ENCODE results near the gene CSF2RB.

CSF2RB gene

GRCh38 chr22:36870250-36870649 is 43.2 kb upstream of the CSF2RB start:
- no peak overlapping the region for H3K4me3 ChIP-seq (replicated peaks; ENCODE audit: low read depth, low read length)
- DNase-seq (ENCODE audit: low read depth): no peak
- TF ChIP-seq CTCF (IDR thresholded peaks at IDR 0.05; ENCODE audit: low read length, missing control alignments): no peak

DNA sequence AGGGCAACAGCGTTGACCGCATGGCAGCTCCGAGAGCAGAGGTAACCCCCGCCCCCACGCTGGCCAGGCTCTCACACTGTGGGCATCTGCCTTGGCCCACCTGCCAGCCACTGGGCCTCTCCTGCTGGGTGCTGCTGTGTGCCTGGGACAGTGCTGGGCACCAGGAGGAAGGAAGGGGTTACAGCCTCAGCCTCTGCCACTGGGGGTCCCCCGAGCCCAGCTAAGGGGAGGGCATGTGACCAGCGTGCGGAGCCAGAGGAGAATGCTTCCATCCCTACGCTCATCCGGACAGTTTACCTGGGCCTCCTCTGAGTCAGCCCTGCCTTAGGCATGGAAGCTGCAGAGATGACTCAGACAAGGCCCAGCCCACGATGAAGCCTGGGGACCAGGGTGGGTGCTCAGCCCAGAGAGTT is 41.8 kb upstream of the CSF2RB start:
- no peak for TF ChIP-seq CTCF (IDR thresholded peaks at IDR 0.05; ENCODE audit: low read length, missing control alignments)
- DNase-seq (ENCODE audit: low read depth): no peak
- H3K4me3 ChIP-seq (replicated peaks; ENCODE audit: low read depth, low read length): no peak overlapping the region

DNA sequence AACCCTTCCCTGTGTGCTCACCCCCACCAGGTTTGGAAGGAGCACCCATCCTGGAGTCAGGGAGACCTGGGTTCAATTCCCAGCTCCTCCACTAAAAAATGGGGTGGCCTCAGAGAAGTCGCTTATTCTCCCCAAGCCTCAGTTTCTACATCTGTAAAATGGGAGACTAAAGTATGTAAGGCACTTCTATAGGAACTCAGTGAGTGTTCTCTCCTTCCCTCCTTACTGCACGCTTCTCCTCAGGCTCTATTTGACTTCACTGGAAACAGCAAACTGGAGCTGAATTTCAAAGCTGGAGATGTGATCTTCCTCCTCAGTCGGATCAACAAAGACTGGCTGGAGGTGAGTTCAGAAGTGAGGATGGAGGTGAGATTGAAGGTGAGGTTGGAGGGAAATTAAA is 41.3 kb upstream of the CSF2RB start:
- no peak overlapping the region for H3K4me3 ChIP-seq (replicated peaks; ENCODE audit: low read depth, low read length)
- no peak for DNase-seq (ENCODE audit: low read depth)
- no peak for TF ChIP-seq CTCF (IDR thresholded peaks at IDR 0.05; ENCODE audit: low read length, missing control alignments)

GRCh38 chr22:36872866-36873498 is 40.4 kb upstream of the CSF2RB start:
- no peak for TF ChIP-seq CTCF (IDR thresholded peaks at IDR 0.05; ENCODE audit: low read length, missing control alignments)
- H3K4me3 ChIP-seq (replicated peaks; ENCODE audit: low read depth, low read length): no peak overlapping the region
- no peak for DNase-seq (ENCODE audit: low read depth)

DNA sequence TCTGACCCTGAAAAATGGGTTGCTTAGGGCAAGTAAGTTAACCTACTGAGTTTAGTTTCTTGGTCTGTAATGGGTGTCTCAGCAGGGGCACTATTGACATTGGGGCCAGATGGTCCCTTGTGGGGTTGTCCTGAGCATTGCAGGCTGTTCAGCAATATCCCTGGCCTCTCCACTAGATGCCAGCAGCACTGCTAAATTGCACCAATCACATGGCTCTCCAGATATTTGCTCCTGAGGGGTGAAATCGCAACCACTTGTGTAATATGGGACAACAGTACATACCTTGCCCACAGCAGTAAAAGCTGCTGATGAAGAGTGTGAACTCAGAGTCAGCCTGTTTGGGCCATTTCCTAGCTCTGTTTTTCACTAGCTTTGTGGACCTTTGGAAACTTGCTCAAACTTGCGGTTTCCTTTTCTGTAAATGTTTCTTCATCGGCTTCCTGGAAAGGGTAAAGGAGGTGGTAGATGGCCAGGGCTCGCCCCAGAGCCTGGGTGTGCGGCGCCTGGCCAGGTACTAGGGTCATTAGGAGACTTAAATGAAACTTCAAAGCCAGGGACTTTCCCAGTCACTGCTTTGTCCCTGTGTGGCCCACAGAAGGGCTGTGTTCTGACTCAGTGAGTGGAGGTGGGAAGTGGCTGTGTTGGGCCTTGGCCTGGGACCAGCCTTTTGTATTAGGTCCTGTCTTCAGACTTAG is 39.7 kb upstream of the CSF2RB start:
- H3K4me3 ChIP-seq (replicated peaks; ENCODE audit: low read depth, low read length): no peak overlapping the region
- peak; percentile 85 for DNase-seq (ENCODE audit: low read depth)
- peak; percentile 80 for TF ChIP-seq CTCF (IDR thresholded peaks at IDR 0.05; ENCODE audit: low read length, missing control alignments)

GRCh38 chr22:36874309-36874696 is 39.1 kb upstream of the CSF2RB start:
- TF ChIP-seq CTCF (IDR thresholded peaks at IDR 0.05; ENCODE audit: low read length, missing control alignments): no peak
- no peak overlapping the region for H3K4me3 ChIP-seq (replicated peaks; ENCODE audit: low read depth, low read length)
- DNase-seq (ENCODE audit: low read depth): no peak

DNA sequence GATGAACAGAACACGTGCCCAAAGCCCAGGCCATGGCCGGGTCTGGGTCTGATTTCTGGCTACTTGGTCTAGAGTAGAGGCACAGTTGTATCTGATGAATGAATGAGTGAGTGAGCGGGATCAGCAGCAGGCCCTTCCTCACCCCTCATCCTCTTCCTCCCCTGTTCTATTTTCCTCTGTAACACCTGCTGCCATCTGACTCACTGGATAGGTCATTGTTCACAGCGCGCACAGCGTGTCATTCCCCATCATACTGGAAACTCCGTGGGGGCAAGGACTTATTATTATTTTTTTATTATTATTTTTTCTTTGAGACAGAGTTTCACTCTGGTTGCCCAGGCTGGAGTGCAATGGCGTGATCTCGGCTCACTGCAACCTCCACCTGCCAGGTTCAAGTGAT is 38.7 kb upstream of the CSF2RB start:
- no peak for DNase-seq (ENCODE audit: low read depth)
- no peak overlapping the region for H3K4me3 ChIP-seq (replicated peaks; ENCODE audit: low read depth, low read length)
- no peak for TF ChIP-seq CTCF (IDR thresholded peaks at IDR 0.05; ENCODE audit: low read length, missing control alignments)

Measured in fibroblast of pulmonary artery (primary cell).